Measurements from ENCODE around the gene BRI3. TPM values are rescaled to one million over a fixed set of nuclear protein-coding genes. Genes with fewer than 3 reads are reported as not detected.

The BRI3 gene
- total RNA-seq, 1 donor from 2014 or later, result 516 TPM

GRCh38 chr7:98335411-98335977 is 54.0 kb downstream of the BRI3 start:
- DNase-seq (no peak), ATAC-seq (no peak)
- no peak overlapping the region for H3K27ac ChIP-seq
- H3K4me3 ChIP-seq, result no peak overlapping the region
- H3K9me3 ChIP-seq, result no peaks in the 10 kb centered on the region
- no peaks in the 10 kb centered on the region for H3K27me3 ChIP-seq (ENCODE audit: low read depth)
- no peak for TF ChIP-seq CTCF (IDR thresholded peaks at IDR 0.05)
- intact Hi-C loops (cut with DNase I), result no loop called here
- H3K4me1 ChIP-seq, result no peaks in the 10 kb centered on the region
- H3K36me3 ChIP-seq, result no peaks in the 10 kb centered on the region

DNA sequence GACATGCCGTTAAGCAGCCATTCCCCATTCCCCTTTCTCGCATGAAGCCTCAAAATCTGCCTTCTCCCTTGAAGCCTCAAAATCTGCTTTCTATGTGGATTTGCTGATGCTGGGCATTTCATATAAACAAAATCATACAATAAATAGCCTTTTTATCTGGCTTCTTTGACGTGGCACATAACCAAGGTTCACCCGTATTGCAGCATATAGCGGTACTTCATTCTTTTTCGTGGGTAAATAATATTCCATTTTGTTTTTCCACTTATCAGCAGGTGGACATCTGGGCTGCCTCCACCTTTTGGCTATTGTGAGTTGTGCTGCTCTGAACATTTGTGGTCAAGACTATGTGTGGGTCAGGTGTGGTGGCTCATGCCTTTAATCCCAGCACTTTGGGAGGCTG is 57.0 kb downstream of the BRI3 start:
- no peak for TF ChIP-seq CTCF (IDR thresholded peaks at IDR 0.05)
- Histone ChIP-seq H3K36me3 (no peaks in the 10 kb centered on the region), H3K4me1 (no peaks in the 10 kb centered on the region), H3K27ac (no peak overlapping the region), H3K27me3 (ENCODE audit: low read depth) (no peaks in the 10 kb centered on the region), H3K9me3 (no peaks in the 10 kb centered on the region), H3K4me3 (no peak overlapping the region)
- intact Hi-C loops (cut with DNase I), result no loop called here
- DNase-seq (no peak), ATAC-seq (no peak)

- intact Hi-C loops (cut with DNase I), result no loop called here
- no peaks in the 10 kb centered on the region for H3K36me3 ChIP-seq
- H3K27me3 ChIP-seq (ENCODE audit: low read depth), result no peaks in the 10 kb centered on the region
- ATAC-seq (no peak), DNase-seq (no peak)
- no peak for TF ChIP-seq CTCF (IDR thresholded peaks at IDR 0.05)
- H3K4me3 ChIP-seq, result no peak overlapping the region
- no peaks in the 10 kb centered on the region for H3K9me3 ChIP-seq
- H3K4me1 ChIP-seq, result no peaks in the 10 kb centered on the region
- no peak overlapping the region for H3K27ac ChIP-seq
These were observed 57.6 kb downstream of the BRI3 start for GRCh38 chr7:98339043-98339442.

GRCh38 chr7:98341106-98341505 is 59.6 kb downstream of the BRI3 start:
- H3K4me1 ChIP-seq, result no peaks in the 10 kb centered on the region
- intact Hi-C loops (cut with DNase I), result no loop called here
- H3K27ac ChIP-seq, result no peak overlapping the region
- no peak overlapping the region for H3K4me3 ChIP-seq
- no peak for TF ChIP-seq CTCF (IDR thresholded peaks at IDR 0.05)
- no peaks in the 10 kb centered on the region for H3K36me3 ChIP-seq
- DNase-seq (no peak), ATAC-seq (no peak)
- H3K27me3 ChIP-seq (ENCODE audit: low read depth), result no peaks in the 10 kb centered on the region
- no peaks in the 10 kb centered on the region for H3K9me3 ChIP-seq

Other genes with a start within 250 kb of the BRI3 start
- gene LMTK2, start 174.8 kb upstream of the BRI3 start, total RNA-seq, result 24.5 TPM
- 1.2 TPM for gene BHLHA15, start 70.2 kb upstream of the BRI3 start, total RNA-seq
- 50.1 TPM for gene TECPR1, start 29.5 kb upstream of the BRI3 start, total RNA-seq
- gene BAIAP2L1, start 119.4 kb downstream of the BRI3 start, total RNA-seq, result 21.1 TPM